GM12875 (cell line): Measurements from ENCODE around the gene MATN4.

ENCODE experiments used
- H3K4me3 ChIP-seq: one replicate; pipeline ENCODE4 v1.5.1; 2011; ENCODE audit warnings: low read depth, low read length, control low read depth
- CTCF ChIP-seq: IDR thresholded peaks from 2 replicates; pipeline ENCODE4 v1.5.1; 2011; ENCODE audit warnings: low read depth, mild to moderate bottlenecking, control low read depth, inconsistent platforms, low read length, moderate library complexity, borderline replicate concordance; ENCODE audit not compliant: insufficient read depth

Gene MATN4

GRCh38 chr20:45318948-45319347 is 10.8 kb upstream of the MATN4 start:
- TF ChIP-seq CTCF: no peak
- H3K4me3 ChIP-seq: no peak overlapping the region

- H3K4me3 ChIP-seq: no peak overlapping the region
Measured at GRCh38 chr20:45318386-45318939, 10.4 kb upstream of the MATN4 start.

GRCh38 chr20:45317826-45318225 is 9.7 kb upstream of the MATN4 start:
- no peak overlapping the region for H3K4me3 ChIP-seq
- TF ChIP-seq CTCF: no peak

More at GRCh38 chr20:45318386-45318939, 10.4 kb upstream of the MATN4 start:
- TF ChIP-seq CTCF: no peak

GRCh38 chr20:45316150-45317080 is 8.3 kb upstream of the MATN4 start:
- H3K4me3 ChIP-seq: no peak overlapping the region
- TF ChIP-seq CTCF: no peak

GRCh38 chr20:45315672-45316071 is 7.6 kb upstream of the MATN4 start:
- H3K4me3 ChIP-seq: no peak overlapping the region
- TF ChIP-seq CTCF: no peak

- no peak for TF ChIP-seq CTCF
- H3K4me3 ChIP-seq: no peak overlapping the region
Measured at GRCh38 chr20:45313943-45314342, 5.8 kb upstream of the MATN4 start.

GRCh38 chr20:45313065-45313695 is 5.1 kb upstream of the MATN4 start:
- no peak overlapping the region for H3K4me3 ChIP-seq
- TF ChIP-seq CTCF: no peak
